SK-N-SH treated with all-trans-retinoic acid at 6 μM for 48 hours (cell line): ENCODE data around the gene RPL21.
A peak's percentile ranks its signal among the peaks of the same experiment; 100 is the strongest.

Experiments used
- ATAC-seq: fragments of 200-7000 bp; cut with Tn5 transposase; 3 replicates; pipeline ENCODE4 v1.9.1; 2020; ENCODE audit warnings: mild to moderate bottlenecking, moderate library complexity
- ARNTL ChIP-seq: fragments of 450-650 bp; formaldehyde crosslinking; IDR thresholded peaks from 2 replicates; pipeline ENCODE4 v1.5.0; 2020; ENCODE audit warnings: low read depth, mild to moderate bottlenecking, moderate library complexity, borderline replicate concordance
- BACH2 ChIP-seq: fragments of 250-450 bp; sonication (Bioruptor Pico); IDR thresholded peaks from 2 replicates; pipeline ENCODE4 v1.9.0; 2021; ENCODE audit warnings: mild to moderate bottlenecking, borderline replicate concordance
- CREB5 ChIP-seq: fragments of 250-450 bp; sonication (Bioruptor Pico); IDR thresholded peaks from 2 replicates; pipeline ENCODE4 v1.5.1; 2020; ENCODE audit warnings: low read depth, mild to moderate bottlenecking, moderate library complexity
- CSDC2 ChIP-seq: fragments of 250-450 bp; sonication (Bioruptor Pico); IDR thresholded peaks from 2 replicates; pipeline ENCODE4 v1.5.0; 2020; ENCODE audit warnings: mild to moderate bottlenecking, moderate library complexity
- CSRNP3 ChIP-seq: fragments of 250-450 bp; sonication (Bioruptor Pico); IDR thresholded peaks from 2 replicates; pipeline ENCODE4 v1.5.1; 2021; ENCODE audit warnings: mild to moderate bottlenecking, moderate library complexity
- ESRRG ChIP-seq: fragments of 250-450 bp; sonication (Bioruptor Pico); IDR thresholded peaks from 2 replicates; pipeline ENCODE4 v1.6.1; 2021; ENCODE audit warnings: mild to moderate bottlenecking
- GLIS3 ChIP-seq: fragments of 250-450 bp; sonication (Bioruptor Pico); IDR thresholded peaks from 2 replicates; pipeline ENCODE4 v1.5.0; 2020; ENCODE audit warnings: mild to moderate bottlenecking, moderate library complexity
- ISL1 ChIP-seq: fragments of 250-450 bp; sonication (Bioruptor Pico); IDR thresholded peaks from 2 replicates; pipeline ENCODE4 v2.1.2; 2022; ENCODE audit warnings: mild to moderate bottlenecking, moderate library complexity
- OSR1 ChIP-seq: fragments of 250-450 bp; sonication (Bioruptor Pico); IDR thresholded peaks from 2 replicates; pipeline ENCODE4 v1.8.0; 2022; ENCODE audit warnings: moderate library complexity, mild to moderate bottlenecking, inconsistent platforms
- PATZ1 ChIP-seq: fragments of 250-450 bp; sonication (Bioruptor Pico); IDR thresholded peaks from 2 replicates; pipeline ENCODE4 v1.8.0; 2020; ENCODE audit warnings: mild to moderate bottlenecking, moderate library complexity, borderline replicate concordance
- PPARA ChIP-seq: fragments of 250-450 bp; sonication (Bioruptor Pico); IDR thresholded peaks from 2 replicates; pipeline ENCODE4 v1.5.0; 2020; ENCODE audit warnings: mild to moderate bottlenecking, borderline replicate concordance
- SNAI2 ChIP-seq: fragments of 250-450 bp; sonication (Bioruptor Pico); IDR thresholded peaks from 2 replicates; pipeline ENCODE4 v1.5.0; 2020; ENCODE audit warnings: mild to moderate bottlenecking, moderate library complexity
- TCF4 ChIP-seq: fragments of 250-450 bp; sonication (Bioruptor Pico); IDR thresholded peaks from 2 replicates; pipeline ENCODE4 v1.8.0; 2021; ENCODE audit warnings: mild to moderate bottlenecking, moderate library complexity, borderline replicate concordance
- TOX ChIP-seq: fragments of 250-450 bp; sonication (Bioruptor Pico); IDR thresholded peaks from 2 replicates; pipeline ENCODE4 v1.8.0; 2021; ENCODE audit warnings: mild to moderate bottlenecking, moderate library complexity, borderline replicate concordance
- TSHZ2 ChIP-seq: fragments of 250-450 bp; sonication (Bioruptor Pico); IDR thresholded peaks from 2 replicates; pipeline ENCODE4 v1.5.0; 2020; ENCODE audit warnings: mild to moderate bottlenecking, moderate library complexity
- ZFP3 ChIP-seq: fragments of 250-450 bp; sonication (Bioruptor Pico); IDR thresholded peaks from 2 replicates; pipeline ENCODE4 v1.5.0; 2020; ENCODE audit warnings: mild to moderate bottlenecking, moderate library complexity
- ZFP30 ChIP-seq: fragments of 450-650 bp; formaldehyde crosslinking; IDR thresholded peaks from 2 replicates; pipeline ENCODE4 v1.5.0; 2022; ENCODE audit warnings: mild to moderate bottlenecking, moderate library complexity
- ZNF565 ChIP-seq: fragments of 450-650 bp; formaldehyde crosslinking; conservative IDR thresholded peaks from 2 replicates; pipeline ENCODE4 v1.5.0; 2020; ENCODE audit warnings: low read depth, mild to moderate bottlenecking, moderate library complexity
- ZNF70 ChIP-seq: fragments of 450-650 bp; formaldehyde crosslinking; IDR thresholded peaks from 2 replicates; pipeline ENCODE4 v1.5.0; 2020; ENCODE audit warnings: mild to moderate bottlenecking, moderate library complexity
- ZNF8 ChIP-seq: fragments of 450-650 bp; formaldehyde crosslinking; IDR thresholded peaks from 2 replicates; pipeline ENCODE4 v1.5.0; 2020; ENCODE audit warnings: mild to moderate bottlenecking, moderate library complexity

The RPL21 gene

GRCh38 chr13:27236478-27236877 is 14.9 kb upstream of the RPL21 start (continued):
- no peak for TF ChIP-seq OSR1

- ATAC-seq: no peak
- TF ChIP-seq CREB5: no peak
- no peak for TF ChIP-seq ZNF70 (CRISPR knock-in tag)
- no peak for TF ChIP-seq CSRNP3 (CRISPR knock-in tag)
- TF ChIP-seq ISL1 (CRISPR knock-in tag): no peak
- no peak for TF ChIP-seq ZNF8 (CRISPR knock-in tag)
- no peak for TF ChIP-seq ARNTL (CRISPR knock-in tag)
- TF ChIP-seq GLIS3: no peak
- TF ChIP-seq TOX (CRISPR knock-in tag): no peak
- TF ChIP-seq PPARA: no peak
- no peak for TF ChIP-seq ZFP3
- no peak for TF ChIP-seq OSR1
- no peak for TF ChIP-seq TCF4 (CRISPR knock-in tag)
- no peak for TF ChIP-seq ESRRG
- TF ChIP-seq ZFP30 (CRISPR knock-in tag): no peak
- no peak for TF ChIP-seq ZNF565 (CRISPR knock-in tag)
- TF ChIP-seq CSDC2 (CRISPR knock-in tag): no peak
- no peak for TF ChIP-seq PATZ1
- TF ChIP-seq BACH2 (CRISPR knock-in tag): no peak
- TF ChIP-seq SNAI2 (CRISPR knock-in tag): no peak
Observed at GRCh38 chr13:27242702-27243101, 8.7 kb upstream of the RPL21 start.

- no peak for ATAC-seq
- TF ChIP-seq TSHZ2 (CRISPR knock-in tag): no peak
- TF ChIP-seq, all 23 proteins: peak for 0
Observed at GRCh38 chr13:27245610-27246009, 5.7 kb upstream of the RPL21 start.

- TF ChIP-seq SNAI2 (CRISPR knock-in tag) (0 out of 2 replicates have a peak, but pooled peaks have one; percentile 31), BACH2 (CRISPR knock-in tag) (no peak)
Observed at GRCh38 chr13:27250833-27251165, 559 bp upstream of the RPL21 start.

GRCh38 chr13:27252467-27252866 is 1.1 kb downstream of the RPL21 start:
- TF ChIP-seq ESRRG (no peak), SNAI2 (CRISPR knock-in tag) (no peak), CREB5 (no peak), TOX (CRISPR knock-in tag) (no peak), BACH2 (CRISPR knock-in tag) (no peak), ISL1 (CRISPR knock-in tag) (no peak)
- no peak for ATAC-seq

More at GRCh38 chr13:27250833-27251165, 559 bp upstream of the RPL21 start:
- no peak for ATAC-seq
